ENCODE data around the gene RGS9. TPM values are rescaled to one million over a fixed set of nuclear protein-coding genes. Genes with fewer than 3 reads are reported as not detected.

RGS9 gene
- polyA plus RNA-seq, 4 donors, result 2.4 to 4.7 (median 3.7) TPM

DNA sequence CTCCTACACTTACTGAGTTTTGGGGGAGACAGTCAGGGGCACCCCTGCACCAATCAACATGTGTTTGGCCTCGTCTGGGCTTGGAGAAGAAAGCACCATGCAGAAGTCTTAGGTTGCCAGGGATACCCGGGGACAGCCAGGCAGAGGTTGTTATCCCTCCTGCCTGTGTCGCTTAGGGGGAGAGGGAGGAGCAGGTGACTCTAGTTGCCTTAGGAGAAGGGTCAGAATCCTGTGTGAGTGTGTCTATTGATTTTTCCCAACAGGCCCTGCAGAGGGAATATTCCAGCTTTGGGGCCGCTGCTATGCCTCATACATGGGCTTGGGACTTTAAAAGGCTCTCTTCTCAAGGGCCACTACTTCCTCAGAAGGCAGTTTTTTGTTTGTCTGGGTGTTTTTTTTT is 89.1 kb downstream of the RGS9 start:
- Histone ChIP-seq H3K27ac (ENCODE audit: low read depth in 1 of 3, low read length in 2 of 3) (no peak overlapping the region), H3K4me1 (ENCODE audit: control insufficient read depth in 3 of 3, insufficient read depth in 2 of 3, low read depth in 1 of 3, low read length in 2 of 3) (peaks cover 0 to 11% (median 0%) of the 10 kb centered on the region in 3 donors), H3K27me3 (ENCODE audit: control insufficient read depth in 3 of 3, insufficient read depth in 3 of 3, low read length in 3 of 3) (peaks cover 0 to 5% (median 1%) of the 10 kb centered on the region in 3 donors), H3K4me3 (ENCODE audit: low read depth in 1 of 3, low read length in 3 of 3) (no peak overlapping the region), H3K36me3 (ENCODE audit: control insufficient read depth in 3 of 3, insufficient read depth in 2 of 3, low read depth in 1 of 3, low read length in 3 of 3) (no peaks in the 10 kb centered on the region), H3K9me3 (ENCODE audit: control insufficient read depth in 2 of 2, insufficient read depth in 1 of 2, low read depth in 1 of 2, low read length in 1 of 2) (peaks cover 0 to 3% of the 10 kb centered on the region in 2 donors)
- WGBS, 3 donors, result 41 to 63% (median 61%) methylated on average over 4 of the region's 4 CpGs
- DNase-seq, result no peak
- no peak for FAIRE-seq

- Histone ChIP-seq H3K4me1 (ENCODE audit: control insufficient read depth in 3 of 3, insufficient read depth in 2 of 3, low read depth in 1 of 3, low read length in 2 of 3) (peaks cover 0 to 11% (median 0%) of the 10 kb centered on the region in 3 donors), H3K36me3 (ENCODE audit: control insufficient read depth in 3 of 3, insufficient read depth in 2 of 3, low read depth in 1 of 3, low read length in 3 of 3) (no peaks in the 10 kb centered on the region), H3K27me3 (ENCODE audit: control insufficient read depth in 3 of 3, insufficient read depth in 3 of 3, low read length in 3 of 3) (peaks cover 0 to 5% (median 1%) of the 10 kb centered on the region in 3 donors), H3K4me3 (ENCODE audit: low read depth in 1 of 3, low read length in 3 of 3) (no peak overlapping the region), H3K9me3 (ENCODE audit: control insufficient read depth in 2 of 2, insufficient read depth in 1 of 2, low read depth in 1 of 2, low read length in 1 of 2) (peaks cover 0 to 3% of the 10 kb centered on the region in 2 donors), H3K27ac (ENCODE audit: low read depth in 1 of 3, low read length in 2 of 3) (no peak overlapping the region)
- WGBS, 3 donors, result 60 to 85% (median 69%) methylated on average over 4 of the region's 4 CpGs
- FAIRE-seq (no peak), DNase-seq (no peak)
Observed at GRCh38 chr17:65227637-65228036, 90.5 kb downstream of the RGS9 start.

DNA sequence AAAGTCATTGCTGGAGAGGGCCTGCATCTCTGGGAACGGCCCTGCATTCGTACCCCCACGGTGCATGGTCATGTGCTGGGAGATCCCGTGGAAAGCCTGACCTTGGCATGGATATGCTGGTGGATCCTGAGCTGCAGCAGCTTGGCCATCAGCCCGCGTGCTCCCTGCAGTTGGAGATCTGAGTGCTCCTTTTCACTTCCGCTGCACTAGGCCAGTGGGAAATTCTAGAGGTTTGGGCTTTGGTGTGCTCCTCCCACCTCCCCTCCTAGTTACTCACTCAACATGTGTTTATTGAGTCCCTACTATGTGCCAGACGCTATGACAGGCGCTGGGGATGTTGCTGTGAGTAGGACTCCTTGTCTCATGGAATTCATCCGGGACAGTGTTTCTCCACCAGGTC is 91.1 kb downstream of the RGS9 start:
- Histone ChIP-seq H3K4me3 (ENCODE audit: low read depth in 1 of 3, low read length in 3 of 3) (no peak overlapping the region), H3K27ac (ENCODE audit: low read depth in 1 of 3, low read length in 2 of 3) (no peak overlapping the region), H3K36me3 (ENCODE audit: control insufficient read depth in 3 of 3, insufficient read depth in 2 of 3, low read depth in 1 of 3, low read length in 3 of 3) (no peaks in the 10 kb centered on the region), H3K27me3 (ENCODE audit: control insufficient read depth in 3 of 3, insufficient read depth in 3 of 3, low read length in 3 of 3) (peaks cover 0 to 5% (median 3%) of the 10 kb centered on the region in 3 donors), H3K4me1 (ENCODE audit: control insufficient read depth in 3 of 3, insufficient read depth in 2 of 3, low read depth in 1 of 3, low read length in 2 of 3) (peaks cover 0 to 11% (median 0%) of the 10 kb centered on the region in 3 donors), H3K9me3 (ENCODE audit: control insufficient read depth in 2 of 2, insufficient read depth in 1 of 2, low read depth in 1 of 2, low read length in 1 of 2) (peaks cover 0 to 3% of the 10 kb centered on the region in 2 donors)
- 80 to 85% (median 83%) methylated on average over 10 of the region's 10 CpGs for WGBS, 3 donors
- DNase-seq (no peak), FAIRE-seq (no peak)

DNA sequence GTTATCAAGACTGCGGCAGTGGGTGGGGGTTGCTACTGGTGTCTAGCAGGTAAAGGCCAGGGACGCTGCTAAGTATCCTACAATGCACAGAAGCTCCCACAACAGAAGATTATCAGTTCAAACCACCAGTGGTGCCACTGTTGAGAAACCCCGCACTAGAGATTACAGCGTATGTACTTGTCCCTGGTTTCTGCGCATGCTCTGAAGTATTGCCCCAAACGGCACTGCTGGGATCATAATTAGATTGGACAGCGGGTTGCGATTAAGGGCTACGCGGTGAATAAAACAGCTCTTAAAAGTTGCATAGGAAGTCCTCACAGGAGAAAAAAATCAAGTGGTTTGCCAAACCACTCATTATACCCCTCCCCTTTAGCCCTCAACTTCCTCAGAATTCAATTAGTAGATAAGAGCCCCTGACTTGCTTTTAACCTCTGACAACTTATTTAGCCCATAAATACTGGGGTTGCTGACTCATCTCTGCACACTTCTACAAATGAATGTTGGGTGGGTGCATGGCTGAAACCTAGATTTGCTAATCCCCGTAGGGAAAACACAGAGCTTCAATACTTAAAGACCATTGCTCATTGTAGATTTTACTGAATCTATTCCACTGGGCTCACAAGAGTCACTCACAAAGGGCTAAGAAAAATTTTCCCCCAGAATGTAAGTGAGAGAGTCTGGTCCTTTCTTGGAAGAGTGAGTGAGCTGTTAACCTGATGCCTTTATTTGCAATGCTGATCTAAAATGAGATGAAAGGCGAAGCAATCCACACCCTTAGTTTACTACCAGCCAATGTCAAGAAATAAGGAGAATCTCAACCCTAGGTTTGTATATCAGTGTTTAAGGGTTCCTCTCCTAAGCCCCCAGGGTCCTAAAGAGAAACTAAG is 91.8 kb downstream of the RGS9 start:
- peak; percentile 23 to 29 for DNase-seq
- peaks cover 0 to 3% of the 10 kb centered on the region in 2 donors for H3K9me3 ChIP-seq (ENCODE audit: control insufficient read depth in 2 of 2, insufficient read depth in 1 of 2, low read depth in 1 of 2, low read length in 1 of 2)
- no peaks in the 10 kb centered on the region for H3K36me3 ChIP-seq (ENCODE audit: control insufficient read depth in 3 of 3, insufficient read depth in 2 of 3, low read depth in 1 of 3, low read length in 3 of 3)
- peaks cover 0 to 11% (median 0%) of the 10 kb centered on the region in 3 donors for H3K4me1 ChIP-seq (ENCODE audit: control insufficient read depth in 3 of 3, insufficient read depth in 2 of 3, low read depth in 1 of 3, low read length in 2 of 3)
- FAIRE-seq, result no peak
- H3K27me3 ChIP-seq (ENCODE audit: control insufficient read depth in 3 of 3, insufficient read depth in 3 of 3, low read length in 3 of 3), result peaks cover 0 to 5% (median 3%) of the 10 kb centered on the region in 3 donors
- H3K4me3 ChIP-seq (ENCODE audit: low read depth in 1 of 3, low read length in 3 of 3), result no peak overlapping the region
- 31 to 40% (median 34%) methylated on average over 12 of the region's 12 CpGs for WGBS, 3 donors
- no peak overlapping the region for H3K27ac ChIP-seq (ENCODE audit: low read depth in 1 of 3, low read length in 2 of 3)

DNA sequence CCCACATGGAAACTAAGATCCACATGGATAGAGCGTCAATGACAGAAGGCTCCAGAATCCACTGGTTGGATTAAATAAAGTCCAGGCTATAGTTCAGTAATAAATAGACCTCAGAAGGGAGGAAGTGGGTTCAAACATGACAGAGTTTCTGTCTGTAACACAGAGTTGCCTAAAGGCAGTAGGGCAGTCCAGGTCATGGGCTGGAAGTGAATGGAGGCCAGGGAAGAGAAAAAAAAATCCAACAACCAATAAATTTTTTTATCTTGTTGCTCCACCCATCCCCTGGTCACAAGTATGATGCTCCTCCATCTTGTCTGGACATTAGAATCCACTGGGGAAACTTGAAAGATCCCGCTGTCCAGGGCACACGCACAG is 92.4 kb downstream of the RGS9 start:
- Histone ChIP-seq H3K9me3 (ENCODE audit: control insufficient read depth in 2 of 2, insufficient read depth in 1 of 2, low read depth in 1 of 2, low read length in 1 of 2) (peaks cover 0 to 3% of the 10 kb centered on the region in 2 donors), H3K36me3 (ENCODE audit: control insufficient read depth in 3 of 3, insufficient read depth in 2 of 3, low read depth in 1 of 3, low read length in 3 of 3) (no peaks in the 10 kb centered on the region), H3K4me3 (ENCODE audit: low read depth in 1 of 3, low read length in 3 of 3) (no peak overlapping the region), H3K27me3 (ENCODE audit: control insufficient read depth in 3 of 3, insufficient read depth in 3 of 3, low read length in 3 of 3) (peaks cover 0 to 5% (median 3%) of the 10 kb centered on the region in 3 donors), H3K4me1 (ENCODE audit: control insufficient read depth in 3 of 3, insufficient read depth in 2 of 3, low read depth in 1 of 3, low read length in 2 of 3) (peaks cover 0 to 11% (median 0%) of the 10 kb centered on the region in 3 donors), H3K27ac (ENCODE audit: low read depth in 1 of 3, low read length in 2 of 3) (no peak overlapping the region)
- 86 to 94% (median 90%) methylated on average over 3 of the region's 3 CpGs for WGBS, 3 donors
- no peak for DNase-seq
- FAIRE-seq, result no peak

- Histone ChIP-seq H3K4me1 (ENCODE audit: control insufficient read depth in 3 of 3, insufficient read depth in 2 of 3, low read depth in 1 of 3, low read length in 2 of 3) (peaks cover 0 to 11% (median 0%) of the 10 kb centered on the region in 3 donors), H3K4me3 (ENCODE audit: low read depth in 1 of 3, low read length in 3 of 3) (no peak overlapping the region), H3K27ac (ENCODE audit: low read depth in 1 of 3, low read length in 2 of 3) (no peak overlapping the region), H3K9me3 (ENCODE audit: control insufficient read depth in 2 of 2, insufficient read depth in 1 of 2, low read depth in 1 of 2, low read length in 1 of 2) (peaks cover 0 to 3% of the 10 kb centered on the region in 2 donors), H3K27me3 (ENCODE audit: control insufficient read depth in 3 of 3, insufficient read depth in 3 of 3, low read length in 3 of 3) (peaks cover 0 to 5% (median 3%) of the 10 kb centered on the region in 3 donors), H3K36me3 (ENCODE audit: control insufficient read depth in 3 of 3, insufficient read depth in 2 of 3, low read depth in 1 of 3, low read length in 3 of 3) (no peaks in the 10 kb centered on the region)
- FAIRE-seq, result no peak
- DNase-seq, result no peak
- 90 to 99% (median 93%) methylated on average over 4 of the region's 4 CpGs for WGBS, 3 donors
Observed at GRCh38 chr17:65230040-65230439, 92.9 kb downstream of the RGS9 start.

DNA sequence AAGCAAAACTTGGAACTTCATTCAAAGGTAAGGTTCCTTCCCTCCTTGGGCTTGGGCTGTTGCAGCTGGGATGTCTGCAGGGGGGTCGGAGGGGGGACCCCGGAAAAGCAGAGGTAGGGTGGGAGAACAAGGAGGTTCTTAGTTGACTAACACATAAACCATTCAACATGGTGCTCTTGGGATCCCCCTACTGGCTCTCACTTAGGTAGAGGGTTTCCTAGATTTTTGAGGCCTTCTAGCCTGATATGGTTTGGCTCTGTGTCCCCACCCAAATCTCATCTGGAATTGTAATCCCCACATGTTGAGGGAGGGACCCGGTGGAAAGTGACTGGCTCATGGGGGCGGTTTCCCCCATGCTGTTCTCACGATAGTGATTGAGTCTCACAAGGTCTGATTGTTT is 93.9 kb downstream of the RGS9 start:
- H3K4me1 ChIP-seq (ENCODE audit: control insufficient read depth in 3 of 3, insufficient read depth in 2 of 3, low read depth in 1 of 3, low read length in 2 of 3), result peaks cover 0 to 11% (median 0%) of the 10 kb centered on the region in 3 donors
- H3K36me3 ChIP-seq (ENCODE audit: control insufficient read depth in 3 of 3, insufficient read depth in 2 of 3, low read depth in 1 of 3, low read length in 3 of 3), result no peaks in the 10 kb centered on the region
- peaks cover 0 to 3% of the 10 kb centered on the region in 2 donors for H3K9me3 ChIP-seq (ENCODE audit: control insufficient read depth in 2 of 2, insufficient read depth in 1 of 2, low read depth in 1 of 2, low read length in 1 of 2)
- H3K27me3 ChIP-seq (ENCODE audit: control insufficient read depth in 3 of 3, insufficient read depth in 3 of 3, low read length in 3 of 3), result peaks cover 0 to 5% (median 3%) of the 10 kb centered on the region in 3 donors
- FAIRE-seq (no peak), DNase-seq (no peak)
- no peak overlapping the region for H3K4me3 ChIP-seq (ENCODE audit: low read depth in 1 of 3, low read length in 3 of 3)
- 74 to 77% (median 75%) methylated on average over 5 of the region's 5 CpGs for WGBS, 3 donors
- no peak overlapping the region for H3K27ac ChIP-seq (ENCODE audit: low read depth in 1 of 3, low read length in 2 of 3)

DNA sequence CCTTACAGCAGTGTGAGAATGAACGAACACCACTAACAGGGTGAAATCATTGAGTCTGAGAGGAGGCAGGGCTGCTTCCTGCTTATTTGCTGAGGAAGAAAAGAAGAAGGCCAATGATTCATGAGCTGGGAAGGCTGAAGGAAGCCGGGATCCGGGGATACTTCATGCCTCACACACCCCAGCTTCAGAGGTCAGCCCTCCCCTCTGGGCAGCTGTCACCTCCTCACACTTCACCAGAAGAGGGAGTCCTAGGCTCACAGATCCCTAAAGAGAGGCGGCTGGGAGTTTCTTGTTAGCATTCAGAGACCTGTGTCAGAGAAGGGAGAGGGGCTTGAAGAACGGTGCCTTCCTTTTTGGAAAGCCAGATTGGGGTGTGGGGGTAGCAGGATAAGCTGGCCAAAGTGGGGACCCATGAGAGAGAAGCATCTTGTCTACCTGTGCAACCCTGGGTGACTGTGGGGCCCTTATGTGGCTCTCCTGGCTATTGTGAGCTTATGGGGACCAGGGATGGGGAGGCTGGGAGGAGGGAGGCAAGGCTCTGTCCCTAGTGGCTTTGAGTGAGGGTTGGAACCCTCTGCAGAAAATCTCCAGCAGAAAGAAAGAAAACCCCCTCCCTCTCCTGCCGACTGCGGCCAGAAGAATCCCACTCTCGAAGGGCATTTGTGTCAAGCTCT is 94.6 kb downstream of the RGS9 start:
- H3K9me3 ChIP-seq (ENCODE audit: control insufficient read depth in 2 of 2, insufficient read depth in 1 of 2, low read depth in 1 of 2, low read length in 1 of 2), result peaks cover 0 to 3% of the 10 kb centered on the region in 2 donors
- no peak overlapping the region for H3K4me3 ChIP-seq (ENCODE audit: low read depth in 1 of 3, low read length in 3 of 3)
- no peaks in the 10 kb centered on the region for H3K36me3 ChIP-seq (ENCODE audit: control insufficient read depth in 3 of 3, insufficient read depth in 2 of 3, low read depth in 1 of 3, low read length in 3 of 3)
- FAIRE-seq, result no peak
- no peak overlapping the region for H3K27ac ChIP-seq (ENCODE audit: low read depth in 1 of 3, low read length in 2 of 3)
- H3K4me1 ChIP-seq (ENCODE audit: control insufficient read depth in 3 of 3, insufficient read depth in 2 of 3, low read depth in 1 of 3, low read length in 2 of 3), result peaks cover 0 to 11% (median 0%) of the 10 kb centered on the region in 3 donors
- 44 to 53% (median 48%) methylated on average over 8 of the region's 8 CpGs for WGBS, 3 donors
- DNase-seq, result peak; percentile 69 to 74
- H3K27me3 ChIP-seq (ENCODE audit: control insufficient read depth in 3 of 3, insufficient read depth in 3 of 3, low read length in 3 of 3), result peaks cover 0 to 5% (median 3%) of the 10 kb centered on the region in 3 donors

Measured in small intestine (tissue), 7 donors.